Nephron progenitor cell (in vitro differentiated cells): ENCODE data around the gene PNMA8C.
"Not testable (repeated sequence)": the region's sequence is repeated elsewhere in the genome, so short reads cannot be mapped to it uniquely, and the experiment has no call there.

ENCODE experiments used
- DNase-seq: peaks from one replicate; pipeline ENCODE4 v3.0.0; 2021
- H3K27ac Mint-ChIP-seq: 2 replicates; pipeline ENCODE4 v1.8.0; 2021; ENCODE audit warnings: mild to moderate bottlenecking, moderate library complexity, mixed read lengths
- H3K27me3 Mint-ChIP-seq: 2 replicates; pipeline ENCODE4 v1.8.0; 2021; ENCODE audit warnings: mild to moderate bottlenecking, low read depth, mixed read lengths; ENCODE audit not compliant: poor library complexity
- H3K36me3 Mint-ChIP-seq: 2 replicates; pipeline ENCODE4 v1.8.0; 2021; ENCODE audit warnings: low read depth, mixed read lengths
- H3K4me1 Mint-ChIP-seq: 2 replicates; pipeline ENCODE4 v1.8.0; 2021; ENCODE audit warnings: mixed read lengths
- H3K4me3 Mint-ChIP-seq: 2 replicates; pipeline ENCODE4 v1.8.0; 2021; ENCODE audit warnings: mild to moderate bottlenecking, moderate library complexity, mixed read lengths
- H3K9me3 Mint-ChIP-seq: 2 replicates; pipeline ENCODE4 v1.8.0; 2021; ENCODE audit warnings: mild to moderate bottlenecking, moderate library complexity, mixed read lengths
- TF ChIP-seq, protein P1 (sequence below): fragments of 200-600 bp; sonication (generic); IDR thresholded peaks from 2 replicates; pipeline ENCODE4 v1.5.0; 2021; ENCODE audit warnings: antibody characterized with exemption

Gene PNMA8C

DNA sequence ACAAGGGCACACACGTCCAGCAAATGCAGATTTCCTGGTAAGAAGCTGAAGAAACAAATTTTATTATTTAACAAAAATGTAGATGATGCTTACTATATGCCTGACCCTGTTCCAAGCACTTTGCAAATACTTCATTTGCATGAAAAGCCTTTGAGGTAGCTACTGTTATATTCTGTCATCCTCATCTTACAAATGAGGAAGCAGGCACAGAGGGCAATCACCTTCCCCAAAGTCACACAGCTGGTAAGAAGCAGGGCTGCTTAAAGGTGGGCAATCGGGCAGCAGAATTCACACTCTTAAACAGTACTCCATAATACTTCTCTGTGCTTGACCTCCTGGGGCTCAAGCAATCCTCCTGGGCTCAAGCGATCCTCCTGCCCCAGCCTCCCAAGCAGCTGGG lies 18.3 kb upstream of the PNMA8C start:
- TF ChIP-seq, protein P1, sequence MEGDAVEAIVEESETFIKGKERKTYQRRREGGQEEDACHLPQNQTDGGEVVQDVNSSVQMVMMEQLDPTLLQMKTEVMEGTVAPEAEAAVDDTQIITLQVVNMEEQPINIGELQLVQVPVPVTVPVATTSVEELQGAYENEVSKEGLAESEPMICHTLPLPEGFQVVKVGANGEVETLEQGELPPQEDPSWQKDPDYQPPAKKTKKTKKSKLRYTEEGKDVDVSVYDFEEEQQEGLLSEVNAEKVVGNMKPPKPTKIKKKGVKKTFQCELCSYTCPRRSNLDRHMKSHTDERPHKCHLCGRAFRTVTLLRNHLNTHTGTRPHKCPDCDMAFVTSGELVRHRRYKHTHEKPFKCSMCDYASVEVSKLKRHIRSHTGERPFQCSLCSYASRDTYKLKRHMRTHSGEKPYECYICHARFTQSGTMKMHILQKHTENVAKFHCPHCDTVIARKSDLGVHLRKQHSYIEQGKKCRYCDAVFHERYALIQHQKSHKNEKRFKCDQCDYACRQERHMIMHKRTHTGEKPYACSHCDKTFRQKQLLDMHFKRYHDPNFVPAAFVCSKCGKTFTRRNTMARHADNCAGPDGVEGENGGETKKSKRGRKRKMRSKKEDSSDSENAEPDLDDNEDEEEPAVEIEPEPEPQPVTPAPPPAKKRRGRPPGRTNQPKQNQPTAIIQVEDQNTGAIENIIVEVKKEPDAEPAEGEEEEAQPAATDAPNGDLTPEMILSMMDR: no peak
- Mint-ChIP-seq H3K27me3 (peaks cover 19% of the 10 kb centered on the region), H3K27ac (no peak overlapping the region), H3K9me3 (peaks cover 9% of the 10 kb centered on the region), H3K4me1 (no peaks in the 10 kb centered on the region), H3K4me3 (no peak overlapping the region), H3K36me3 (no peaks in the 10 kb centered on the region)
- no peak for DNase-seq

DNA sequence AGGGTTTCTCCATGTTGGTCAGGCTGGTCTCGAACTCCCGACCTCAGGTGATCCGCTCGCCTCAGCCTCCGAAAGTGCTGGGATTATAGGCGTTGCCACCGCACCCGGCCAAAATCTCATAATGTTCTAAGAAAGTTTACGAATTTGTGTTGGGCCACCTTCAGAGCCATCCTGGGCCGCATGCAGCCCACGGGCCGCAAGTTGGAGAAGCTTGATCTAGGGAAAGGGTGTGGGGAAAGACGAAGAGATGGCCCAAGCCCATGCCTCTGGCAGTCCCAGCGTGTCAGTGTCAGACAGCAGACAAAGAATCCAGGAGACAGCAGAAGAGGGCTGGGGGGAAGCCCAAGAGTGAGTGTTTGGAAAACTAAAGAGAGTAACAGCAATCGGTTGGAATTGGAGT lies 17.3 kb upstream of the PNMA8C start:
- H3K36me3 Mint-ChIP-seq: no peaks in the 10 kb centered on the region
- TF ChIP-seq, protein P1: no peak
- peaks cover 19% of the 10 kb centered on the region for H3K27me3 Mint-ChIP-seq
- no peak overlapping the region for H3K4me3 Mint-ChIP-seq
- H3K4me1 Mint-ChIP-seq: no peaks in the 10 kb centered on the region
- no peak for DNase-seq
- H3K9me3 Mint-ChIP-seq: peaks cover 9% of the 10 kb centered on the region
- no peak overlapping the region for H3K27ac Mint-ChIP-seq

DNA sequence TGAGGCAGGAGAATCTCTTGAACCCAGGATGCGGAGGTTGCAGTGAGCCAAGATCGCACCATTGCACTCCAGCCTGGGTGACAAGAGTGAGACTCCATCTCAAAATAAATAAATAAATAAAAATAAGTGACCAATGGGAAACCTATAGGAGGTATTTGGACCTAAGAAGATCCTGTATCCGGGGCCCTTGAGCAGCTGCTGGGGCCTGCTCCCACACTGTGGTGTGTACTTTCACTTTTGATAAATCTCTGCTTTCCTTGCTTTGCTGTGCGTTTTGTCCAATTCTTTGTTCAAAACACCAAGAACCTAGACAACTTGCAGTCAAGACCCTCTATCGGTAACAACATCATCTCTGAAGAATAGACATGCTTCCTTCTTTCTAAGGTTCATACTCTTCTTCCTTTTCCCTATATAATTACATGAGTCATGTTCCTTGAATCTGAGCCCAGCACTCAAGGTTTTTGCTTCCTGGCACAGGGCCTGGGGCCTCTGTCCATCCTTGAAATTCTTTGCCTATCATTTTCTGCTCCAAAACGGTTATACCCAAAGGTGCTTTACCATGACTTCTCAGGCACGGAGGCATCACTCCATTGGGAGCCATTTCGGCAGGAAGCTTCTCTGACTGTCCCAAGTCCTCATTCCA lies 14.2 kb upstream of the PNMA8C start:
- H3K27ac Mint-ChIP-seq: no peak overlapping the region
- no peaks in the 10 kb centered on the region for H3K36me3 Mint-ChIP-seq
- H3K27me3 Mint-ChIP-seq: peaks cover 8% of the 10 kb centered on the region
- no peaks in the 10 kb centered on the region for H3K4me1 Mint-ChIP-seq
- H3K4me3 Mint-ChIP-seq: no peak overlapping the region
- TF ChIP-seq, protein P1: no peak
- H3K9me3 Mint-ChIP-seq: no peaks in the 10 kb centered on the region
- no peak for DNase-seq

DNA sequence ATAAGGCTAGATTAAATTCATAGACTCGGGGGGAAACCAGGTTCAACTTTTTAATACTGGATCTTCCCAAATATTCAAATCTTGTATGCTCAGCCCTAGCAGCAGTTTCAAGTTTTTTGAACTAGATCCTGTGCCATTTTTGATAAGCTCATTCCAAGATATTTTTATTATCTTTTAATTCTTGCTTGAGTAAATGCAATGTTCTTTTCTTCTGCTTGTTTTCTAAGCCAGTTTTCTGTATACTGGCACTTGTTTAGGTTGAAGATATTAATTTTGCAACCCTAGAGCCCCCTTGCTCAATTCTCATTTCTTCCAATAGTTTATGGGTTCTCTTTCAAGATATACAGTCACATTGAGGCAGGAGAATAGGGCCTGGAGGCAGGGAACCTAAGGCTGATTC lies 13.1 kb upstream of the PNMA8C start:
- peaks cover 3% of the 10 kb centered on the region for H3K9me3 Mint-ChIP-seq
- no peaks in the 10 kb centered on the region for H3K4me1 Mint-ChIP-seq
- no peak overlapping the region for H3K4me3 Mint-ChIP-seq
- no peaks in the 10 kb centered on the region for H3K36me3 Mint-ChIP-seq
- no peak overlapping the region for H3K27ac Mint-ChIP-seq
- no peak for DNase-seq
- TF ChIP-seq, protein P1: no peak
- peaks cover 8% of the 10 kb centered on the region for H3K27me3 Mint-ChIP-seq

DNA sequence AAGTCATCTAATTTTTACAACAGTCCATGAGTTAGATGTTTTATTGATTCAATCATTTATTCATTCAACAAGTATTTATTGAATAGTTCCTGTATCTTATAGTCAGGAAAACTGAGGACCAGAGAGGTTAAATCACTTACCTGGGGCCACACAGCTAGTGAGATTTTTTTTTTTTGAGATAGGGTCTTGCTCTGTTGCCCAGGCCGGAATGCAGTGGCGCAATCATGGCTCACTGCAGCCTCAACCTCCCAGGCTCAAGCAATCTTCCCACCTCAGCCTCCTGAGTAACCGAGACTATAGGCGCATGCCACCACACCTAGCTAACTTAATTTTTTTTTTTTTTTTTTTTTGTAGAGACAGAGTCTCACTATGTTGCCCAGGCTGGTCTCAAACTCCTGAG lies 7.0 kb upstream of the PNMA8C start:
- H3K27ac Mint-ChIP-seq, H3K4me3 Mint-ChIP-seq, DNase-seq, H3K9me3 Mint-ChIP-seq, H3K36me3 Mint-ChIP-seq, H3K4me1 Mint-ChIP-seq: not testable (repeated sequence)
- H3K27me3 Mint-ChIP-seq: peaks cover 30% of the 10 kb centered on the region

DNA sequence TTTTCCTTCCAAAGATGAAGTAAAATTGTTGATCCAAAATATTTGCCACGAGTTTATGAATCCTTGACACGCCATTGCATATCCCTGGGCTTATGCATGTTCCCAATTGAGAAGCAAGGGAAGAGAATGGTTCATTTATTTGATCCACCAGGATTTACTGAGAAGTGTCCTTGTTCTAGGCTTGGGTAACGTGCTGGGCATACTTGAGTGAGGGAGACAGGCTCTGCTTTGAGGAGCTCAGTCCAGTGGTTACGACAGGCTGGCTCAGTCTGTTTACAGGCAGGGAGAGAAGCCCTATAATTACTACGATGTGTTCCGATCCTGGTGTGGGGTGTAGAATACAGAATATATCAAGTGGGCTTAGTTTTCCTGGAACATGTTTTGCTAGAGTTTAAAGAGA lies 6.3 kb upstream of the PNMA8C start:
- DNase-seq: no peak

DNA sequence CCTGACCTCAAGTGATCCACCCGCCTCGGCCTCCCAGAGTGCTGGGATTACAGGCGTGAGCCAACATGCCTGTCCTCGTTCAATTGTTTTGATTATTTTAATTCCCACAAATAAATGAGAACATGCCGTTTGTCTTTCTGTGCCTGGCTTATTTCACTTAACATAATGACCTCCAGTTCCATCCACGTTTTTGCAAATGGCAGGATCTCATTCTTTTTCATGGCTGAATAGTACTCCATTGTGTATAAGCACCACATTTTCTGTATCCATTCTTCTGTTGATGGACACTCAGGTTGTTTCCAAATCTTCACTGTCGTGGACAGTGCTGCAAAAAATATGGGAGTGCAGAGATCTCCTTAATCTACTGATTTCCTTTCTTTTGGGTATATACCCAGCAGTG lies 4.7 kb upstream of the PNMA8C start:
- H3K4me3 Mint-ChIP-seq, H3K36me3 Mint-ChIP-seq, DNase-seq, H3K27ac Mint-ChIP-seq, H3K9me3 Mint-ChIP-seq: not testable (repeated sequence)
- H3K27me3 Mint-ChIP-seq: peaks cover 50% of the 10 kb centered on the region
- peaks cover 23% of the 10 kb centered on the region for H3K4me1 Mint-ChIP-seq

More for the DNA sequence above, 6.3 kb upstream of the PNMA8C start:
- Mint-ChIP-seq H3K27me3 (peaks cover 35% of the 10 kb centered on the region), H3K4me3 (no peak overlapping the region), H3K4me1 (peaks cover 7% of the 10 kb centered on the region), H3K27ac (no peak overlapping the region), H3K9me3 (peaks cover 3% of the 10 kb centered on the region), H3K36me3 (no peaks in the 10 kb centered on the region)
- TF ChIP-seq, protein P1: no peak
